SK-N-SH treated with all-trans-retinoic acid at 6 μM for 48 hours (cell line): ENCODE measurements around the gene TAF4B.

Experiments used
- ATAC-seq: fragments of 200-7000 bp; cut with Tn5 transposase; 3 replicates; pipeline ENCODE4 v1.9.1; 2020; ENCODE audit warnings: mild to moderate bottlenecking, moderate library complexity
- ARNTL ChIP-seq: fragments of 450-650 bp; formaldehyde crosslinking; IDR thresholded peaks from 2 replicates; pipeline ENCODE4 v1.5.0; 2020; ENCODE audit warnings: low read depth, mild to moderate bottlenecking, moderate library complexity, borderline replicate concordance
- BACH2 ChIP-seq: fragments of 250-450 bp; sonication (Bioruptor Pico); IDR thresholded peaks from 2 replicates; pipeline ENCODE4 v1.9.0; 2021; ENCODE audit warnings: mild to moderate bottlenecking, borderline replicate concordance
- CREB5 ChIP-seq: fragments of 250-450 bp; sonication (Bioruptor Pico); IDR thresholded peaks from 2 replicates; pipeline ENCODE4 v1.5.1; 2020; ENCODE audit warnings: low read depth, mild to moderate bottlenecking, moderate library complexity
- CSDC2 ChIP-seq: fragments of 250-450 bp; sonication (Bioruptor Pico); IDR thresholded peaks from 2 replicates; pipeline ENCODE4 v1.5.0; 2020; ENCODE audit warnings: mild to moderate bottlenecking, moderate library complexity
- CSRNP3 ChIP-seq: fragments of 250-450 bp; sonication (Bioruptor Pico); IDR thresholded peaks from 2 replicates; pipeline ENCODE4 v1.5.1; 2021; ENCODE audit warnings: mild to moderate bottlenecking, moderate library complexity
- GLIS3 ChIP-seq: fragments of 250-450 bp; sonication (Bioruptor Pico); IDR thresholded peaks from 2 replicates; pipeline ENCODE4 v1.5.0; 2020; ENCODE audit warnings: mild to moderate bottlenecking, moderate library complexity
- ISL1 ChIP-seq: fragments of 250-450 bp; sonication (Bioruptor Pico); IDR thresholded peaks from 2 replicates; pipeline ENCODE4 v2.1.2; 2022; ENCODE audit warnings: mild to moderate bottlenecking, moderate library complexity
- OSR1 ChIP-seq: fragments of 250-450 bp; sonication (Bioruptor Pico); IDR thresholded peaks from 2 replicates; pipeline ENCODE4 v1.8.0; 2022; ENCODE audit warnings: moderate library complexity, mild to moderate bottlenecking, inconsistent platforms
- PATZ1 ChIP-seq: fragments of 250-450 bp; sonication (Bioruptor Pico); IDR thresholded peaks from 2 replicates; pipeline ENCODE4 v1.8.0; 2020; ENCODE audit warnings: mild to moderate bottlenecking, moderate library complexity, borderline replicate concordance
- POU6F1 ChIP-seq: fragments of 250-450 bp; sonication (Bioruptor Pico); IDR thresholded peaks from 2 replicates; pipeline ENCODE4 v1.8.0; 2021; ENCODE audit warnings: low read depth, mild to moderate bottlenecking, moderate library complexity, borderline replicate concordance
- PPARA ChIP-seq: fragments of 250-450 bp; sonication (Bioruptor Pico); IDR thresholded peaks from 2 replicates; pipeline ENCODE4 v1.5.0; 2020; ENCODE audit warnings: mild to moderate bottlenecking, borderline replicate concordance
- RARB ChIP-seq: fragments of 250-450 bp; sonication (Bioruptor Pico); IDR thresholded peaks from 2 replicates; pipeline ENCODE4 v1.8.0; 2021; ENCODE audit warnings: mild to moderate bottlenecking, moderate library complexity
- SNAI2 ChIP-seq: fragments of 250-450 bp; sonication (Bioruptor Pico); IDR thresholded peaks from 2 replicates; pipeline ENCODE4 v1.5.0; 2020; ENCODE audit warnings: mild to moderate bottlenecking, moderate library complexity
- TCF4 ChIP-seq: fragments of 250-450 bp; sonication (Bioruptor Pico); IDR thresholded peaks from 2 replicates; pipeline ENCODE4 v1.8.0; 2021; ENCODE audit warnings: mild to moderate bottlenecking, moderate library complexity, borderline replicate concordance
- ZC3H10 ChIP-seq: fragments of 250-450 bp; sonication (Bioruptor Pico); IDR thresholded peaks from 2 replicates; pipeline ENCODE4 v1.5.1; 2021; ENCODE audit warnings: mild to moderate bottlenecking, moderate library complexity
- ZFP3 ChIP-seq: fragments of 250-450 bp; sonication (Bioruptor Pico); IDR thresholded peaks from 2 replicates; pipeline ENCODE4 v1.5.0; 2020; ENCODE audit warnings: mild to moderate bottlenecking, moderate library complexity
- ZNF565 ChIP-seq: fragments of 450-650 bp; formaldehyde crosslinking; conservative IDR thresholded peaks from 2 replicates; pipeline ENCODE4 v1.5.0; 2020; ENCODE audit warnings: low read depth, mild to moderate bottlenecking, moderate library complexity
- ZNF70 ChIP-seq: fragments of 450-650 bp; formaldehyde crosslinking; IDR thresholded peaks from 2 replicates; pipeline ENCODE4 v1.5.0; 2020; ENCODE audit warnings: mild to moderate bottlenecking, moderate library complexity
- ZNF8 ChIP-seq: fragments of 450-650 bp; formaldehyde crosslinking; IDR thresholded peaks from 2 replicates; pipeline ENCODE4 v1.5.0; 2020; ENCODE audit warnings: mild to moderate bottlenecking, moderate library complexity

Gene TAF4B

GRCh38 chr18:26206488-26206887 lies 19.8 kb upstream of the TAF4B start:
- TF ChIP-seq ZC3H10 (no peak), CREB5 (CRISPR knock-in tag) (no peak), ZNF8 (CRISPR knock-in tag) (no peak), SNAI2 (CRISPR knock-in tag) (no peak), BACH2 (no peak), ZNF70 (CRISPR knock-in tag) (no peak), CSRNP3 (CRISPR knock-in tag) (no peak), CSDC2 (CRISPR knock-in tag) (no peak), GLIS3 (CRISPR knock-in tag) (no peak), ISL1 (CRISPR knock-in tag) (no peak), PPARA (no peak), OSR1 (CRISPR knock-in tag) (no peak), ZFP3 (CRISPR knock-in tag) (no peak), ARNTL (CRISPR knock-in tag) (no peak)
- TF ChIP-seq, all 23 proteins: peak for 0
- ATAC-seq = no peak

GRCh38 chr18:26207937-26208336 lies 18.3 kb upstream of the TAF4B start:
- ATAC-seq = no peak

GRCh38 chr18:26208977-26209376 lies 17.3 kb upstream of the TAF4B start:
- no peak for TF ChIP-seq CSDC2 (CRISPR knock-in tag)
- no peak for TF ChIP-seq PATZ1
- no peak for TF ChIP-seq POU6F1 (CRISPR knock-in tag)
- TF ChIP-seq ZNF70 (CRISPR knock-in tag) = no peak
- TF ChIP-seq ZNF565 = no peak
- no peak for TF ChIP-seq BACH2
- TF ChIP-seq ZFP3 (CRISPR knock-in tag) = no peak
- no peak for ATAC-seq

More at GRCh38 chr18:26207937-26208336, 18.3 kb upstream of the TAF4B start:
- TF ChIP-seq ZNF8 (CRISPR knock-in tag) = no peak
- TF ChIP-seq BACH2 = no peak

GRCh38 chr18:26210147-26210546 lies 16.1 kb upstream of the TAF4B start:
- no peak for ATAC-seq

More at GRCh38 chr18:26210147-26210546, 16.1 kb upstream of the TAF4B start:
- TF ChIP-seq CSRNP3 (CRISPR knock-in tag) = no peak
- no peak for TF ChIP-seq PPARA
- no peak for TF ChIP-seq POU6F1 (CRISPR knock-in tag)
- TF ChIP-seq ISL1 (CRISPR knock-in tag) = no peak
- no peak for TF ChIP-seq TCF4 (CRISPR knock-in tag)
- TF ChIP-seq RARB (CRISPR knock-in tag) = no peak
- no peak for TF ChIP-seq BACH2
- TF ChIP-seq CSDC2 (CRISPR knock-in tag) = no peak
